CD4-positive, alpha-beta T cell (primary cell): ENCODE measurements around the gene DYSF. TPM values are rescaled to one million over a fixed set of nuclear protein-coding genes. Genes with fewer than 3 reads are reported as not detected.
A peak's percentile ranks its signal among the peaks of the same experiment; 100 is the strongest.

Experiments used
- ATAC-seq: fragments of 200-7000 bp; cut with Tn5 transposase; one replicate; pipeline ENCODE4 v1.10.0; 2022; ENCODE audit warnings: mild to moderate bottlenecking; ENCODE audit not compliant: poor library complexity
- CTCF ChIA-PET: fragments of 350-600 bp; sonication (Branson Sonifier 250); formaldehyde crosslinking; loops from one replicate; lab custom pipeline; 2021; ENCODE audit warnings: antibody characterized with exemption, inconsistent platforms; lab: Charles Lee
- POLR2A ChIA-PET: fragments of 350-600 bp; sonication (Branson Sonifier 250); formaldehyde crosslinking; loops from one replicate; lab custom pipeline; 2021; ENCODE audit warnings: antibody characterized with exemption, inconsistent platforms; lab: Charles Lee
- DNase-seq, 14 experiments: peaks; one replicate each; pipeline ENCODE4 v3.0.0-alpha.2; 2013 to 2020; ENCODE audit warnings: mixed read lengths in 2 of 14
- H3K27ac ChIP-seq, 2 donors: one replicate each; pipeline versions ENCODE4 v1.5.1 to v1.7.0; 2013; ENCODE audit warnings: low read length in 2 of 2, low read depth in 1 of 2, mild to moderate bottlenecking in 1 of 2
- H3K27me3 ChIP-seq, 2 experiments: 1 replicate in 1 of 2; 2 replicates in 1 of 2; pipeline versions ENCODE4 v1.6.1 to v1.7.0; 2013; ENCODE audit warnings: low read length in 2 of 2, control low read depth in 1 of 2, mild to moderate bottlenecking in 1 of 2, moderate library complexity in 1 of 2; ENCODE audit not compliant: insufficient read depth in 2 of 2, control insufficient read depth in 1 of 2
- H3K36me3 ChIP-seq: one replicate; pipeline ENCODE4 v1.6.1; 2013; ENCODE audit warnings: low read length, control low read depth; ENCODE audit not compliant: insufficient read depth
- H3K4me1 ChIP-seq: one replicate; pipeline ENCODE4 v1.6.1; 2013; ENCODE audit warnings: low read length, control low read depth; ENCODE audit not compliant: insufficient read depth
- H3K4me3 ChIP-seq: one replicate; pipeline ENCODE4 v1.5.1; 2013; ENCODE audit warnings: mild to moderate bottlenecking, low read length, moderate library complexity
- H3K9me3 ChIP-seq, 2 experiments: 1 replicate in 1 of 2; 2 replicates in 1 of 2; pipeline versions ENCODE4 v1.6.1 to v1.7.0; 2013; ENCODE audit warnings: low read length in 2 of 2, mild to moderate bottlenecking in 2 of 2, control low read depth in 1 of 2, moderate library complexity in 1 of 2; ENCODE audit not compliant: control insufficient read depth in 1 of 2, insufficient read depth in 1 of 2
- H3K27ac Mint-ChIP-seq: one replicate; pipeline ENCODE4 v1.8.0; 2020; ENCODE audit warnings: mixed read lengths
- H3K27me3 Mint-ChIP-seq: one replicate; pipeline ENCODE4 v1.8.0; 2021; ENCODE audit warnings: mixed read lengths
- H3K36me3 Mint-ChIP-seq: one replicate; pipeline ENCODE4 v1.8.0; 2021; ENCODE audit warnings: low read depth, mixed read lengths
- H3K4me1 Mint-ChIP-seq: one replicate; pipeline ENCODE4 v1.8.0; 2021; ENCODE audit warnings: low read depth, mixed read lengths
- H3K4me3 Mint-ChIP-seq: one replicate; pipeline ENCODE4 v1.8.0; 2020; ENCODE audit warnings: mild to moderate bottlenecking, mixed read lengths
- H3K9me3 Mint-ChIP-seq: one replicate; pipeline ENCODE4 v1.8.0; 2020; ENCODE audit warnings: mixed read lengths
- intact Hi-C, 2 experiments: fragments of 100-400 bp; cut with DNase I in 1 of 2; cut with micrococcal nuclease in 1 of 2; formaldehyde crosslinking; loops; one replicate each; pipeline versions ENCODE4 v1.15.1 to v1.9.0; 2023 to 2025; cut with DNase I, micrococcal nuclease
- total RNA-seq, 174 experiments: library from RNA in 2 of 174; stranded (reverse) in 2 of 174; gene quantifications; one replicate each; pipeline ENCODE4 v1.2.3 and lab custom pipeline; 2021 to 2026
- TF ChIP-seq, protein P1 (sequence below): fragments of 200-600 bp; IDR thresholded peaks from one replicate; pipeline ENCODE4 v1.8.0; 2022; ENCODE audit warnings: antibody characterized with exemption, mild to moderate bottlenecking

Gene DYSF
- total RNA-seq, 2 experiments from 2014 or later = 0.27 to 0.31 TPM

DNA sequence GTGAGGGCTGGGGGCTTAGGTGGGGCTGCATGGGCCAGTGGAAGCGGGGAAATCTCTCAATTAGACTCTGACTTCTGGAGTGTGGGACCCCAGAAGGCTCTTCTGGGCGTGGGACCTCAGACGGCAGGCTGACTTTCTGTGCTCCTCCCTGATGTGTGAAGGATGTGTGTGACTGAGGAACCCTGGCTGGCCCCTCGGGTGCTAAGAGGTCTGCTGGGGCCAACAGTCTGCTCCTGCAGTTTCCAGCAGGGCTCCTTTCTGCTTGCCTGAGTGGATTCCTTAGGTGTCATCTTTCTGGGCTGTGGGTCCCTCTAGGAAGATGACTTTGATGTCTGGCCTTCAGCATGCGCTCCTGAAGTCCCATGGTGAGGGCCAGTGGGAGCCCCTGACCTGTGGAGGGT, 167.5 kb downstream of the DYSF start:
- Histone ChIP-seq H3K27ac (no peak overlapping the region), H3K9me3 (peaks cover 0 to 6% of the 10 kb centered on the region in 2 experiments), H3K27me3 (no peaks in the 10 kb centered on the region), H3K36me3 (no peaks in the 10 kb centered on the region), H3K4me3 (no peak overlapping the region), H3K4me1 (no peaks in the 10 kb centered on the region)
- CTCF ChIA-PET = no interaction called here
- Mint-ChIP-seq H3K36me3 (no peaks in the 10 kb centered on the region), H3K27me3 (peaks cover 9% of the 10 kb centered on the region), H3K9me3 (no peaks in the 10 kb centered on the region), H3K4me3 (no peak overlapping the region), H3K27ac (no peak overlapping the region), H3K4me1 (no peaks in the 10 kb centered on the region)
- POLR2A ChIA-PET = no interaction called here
- DNase-seq (peak in 1 of 14 experiments; percentile 14), ATAC-seq (no peak)
- intact Hi-C loops = no loop called here
- TF ChIP-seq, protein P1, sequence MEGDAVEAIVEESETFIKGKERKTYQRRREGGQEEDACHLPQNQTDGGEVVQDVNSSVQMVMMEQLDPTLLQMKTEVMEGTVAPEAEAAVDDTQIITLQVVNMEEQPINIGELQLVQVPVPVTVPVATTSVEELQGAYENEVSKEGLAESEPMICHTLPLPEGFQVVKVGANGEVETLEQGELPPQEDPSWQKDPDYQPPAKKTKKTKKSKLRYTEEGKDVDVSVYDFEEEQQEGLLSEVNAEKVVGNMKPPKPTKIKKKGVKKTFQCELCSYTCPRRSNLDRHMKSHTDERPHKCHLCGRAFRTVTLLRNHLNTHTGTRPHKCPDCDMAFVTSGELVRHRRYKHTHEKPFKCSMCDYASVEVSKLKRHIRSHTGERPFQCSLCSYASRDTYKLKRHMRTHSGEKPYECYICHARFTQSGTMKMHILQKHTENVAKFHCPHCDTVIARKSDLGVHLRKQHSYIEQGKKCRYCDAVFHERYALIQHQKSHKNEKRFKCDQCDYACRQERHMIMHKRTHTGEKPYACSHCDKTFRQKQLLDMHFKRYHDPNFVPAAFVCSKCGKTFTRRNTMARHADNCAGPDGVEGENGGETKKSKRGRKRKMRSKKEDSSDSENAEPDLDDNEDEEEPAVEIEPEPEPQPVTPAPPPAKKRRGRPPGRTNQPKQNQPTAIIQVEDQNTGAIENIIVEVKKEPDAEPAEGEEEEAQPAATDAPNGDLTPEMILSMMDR = no peak

GRCh38 chr2:71629273-71629672, 175.9 kb downstream of the DYSF start:
- intact Hi-C loops = no loop called here
- Mint-ChIP-seq H3K36me3 (no peaks in the 10 kb centered on the region), H3K4me1 (no peaks in the 10 kb centered on the region), H3K9me3 (no peaks in the 10 kb centered on the region), H3K27me3 (peaks cover 43% of the 10 kb centered on the region), H3K4me3 (no peak overlapping the region), H3K27ac (no peak overlapping the region)
- TF ChIP-seq, protein P1 = no peak
- H3K4me1 ChIP-seq = no peaks in the 10 kb centered on the region
- DNase-seq = no peak
- H3K27me3 ChIP-seq = peaks cover 7 to 13% of the 10 kb centered on the region in 2 experiments
- ATAC-seq = no peak
- H3K9me3 ChIP-seq = peaks cover 0 to 4% of the 10 kb centered on the region in 2 experiments
- CTCF ChIA-PET = no interaction called here
- H3K27ac ChIP-seq = no peak overlapping the region
- H3K4me3 ChIP-seq = no peak overlapping the region
- no peaks in the 10 kb centered on the region for H3K36me3 ChIP-seq
- POLR2A ChIA-PET = no interaction called here

GRCh38 chr2:71629771-71630453, 176.6 kb downstream of the DYSF start:
- intact Hi-C loops = no loop called here
- Mint-ChIP-seq H3K9me3 (no peaks in the 10 kb centered on the region), H3K27ac (no peak overlapping the region), H3K27me3 (peaks cover 46% of the 10 kb centered on the region), H3K36me3 (no peaks in the 10 kb centered on the region), H3K4me3 (no peak overlapping the region), H3K4me1 (no peaks in the 10 kb centered on the region)
- Histone ChIP-seq H3K4me3 (no peak overlapping the region), H3K9me3 (peaks cover 0 to 4% of the 10 kb centered on the region in 2 experiments), H3K36me3 (no peaks in the 10 kb centered on the region), H3K27me3 (peaks cover 7 to 17% of the 10 kb centered on the region in 2 experiments), H3K27ac (no peak overlapping the region), H3K4me1 (no peaks in the 10 kb centered on the region)
- ChIA-PET CTCF (no interaction called here), POLR2A (no interaction called here)
- ATAC-seq (no peak), DNase-seq (no peak)
- TF ChIP-seq, protein P1 = no peak
